ENCODE results near the gene FOXD4.
A peak's percentile ranks its signal among the peaks of the same experiment; 100 is the strongest.
"Not testable (repeated sequence)": the region's sequence is repeated elsewhere in the genome, so short reads cannot be mapped to it uniquely, and the experiment has no call there.

The FOXD4 gene

DNA sequence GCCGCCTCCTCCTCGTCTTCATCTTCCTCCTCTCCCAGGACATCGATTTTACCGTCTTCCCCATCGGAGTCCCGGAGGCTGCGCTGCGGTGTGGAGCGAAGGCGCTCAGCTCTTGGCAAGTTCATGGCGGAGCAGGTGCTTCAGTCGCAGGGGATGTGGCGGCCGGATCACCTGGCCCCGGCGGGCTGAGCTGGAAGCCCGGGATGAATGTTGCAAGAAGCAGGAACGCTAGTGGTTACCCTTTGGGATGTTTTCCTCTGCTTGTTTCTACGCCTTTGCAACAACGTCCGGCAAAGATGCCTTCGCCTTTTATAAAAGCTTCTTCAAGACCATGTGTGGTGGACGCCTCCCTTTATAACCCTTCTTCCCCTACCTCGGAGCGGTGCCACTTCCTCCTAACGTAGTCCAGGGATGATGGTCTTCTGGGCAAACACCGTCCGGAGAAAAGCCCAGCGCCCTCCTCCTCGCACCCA lies at the start of gene FOXD4:
FOXD4 (minus strand) TSS at position 423 of the 473 bp plus-strand sequence; CDS start at position 125, 298 bp downstream.
- H3K9ac ChIP-seq (ENCODE audit: low read length); H3K27ac ChIP-seq (ENCODE audit: low read depth, low read length); H3K36me3 ChIP-seq (ENCODE audit: control insufficient read depth, insufficient read depth, low read length); H3K9me3 ChIP-seq (ENCODE audit: control insufficient read depth, insufficient read depth, low read depth, low read length); H3K4me1 ChIP-seq (ENCODE audit: control insufficient read depth, insufficient read depth, low read length): not testable (repeated sequence)
- H3K27me3 ChIP-seq (ENCODE audit: control insufficient read depth, insufficient read depth, low read length) = peaks cover 52% of the 10 kb centered on the region
- H3K4me3 ChIP-seq (ENCODE audit: low read depth, low read length) = peak within 1 kb of the TSS; percentile 44

DNA sequence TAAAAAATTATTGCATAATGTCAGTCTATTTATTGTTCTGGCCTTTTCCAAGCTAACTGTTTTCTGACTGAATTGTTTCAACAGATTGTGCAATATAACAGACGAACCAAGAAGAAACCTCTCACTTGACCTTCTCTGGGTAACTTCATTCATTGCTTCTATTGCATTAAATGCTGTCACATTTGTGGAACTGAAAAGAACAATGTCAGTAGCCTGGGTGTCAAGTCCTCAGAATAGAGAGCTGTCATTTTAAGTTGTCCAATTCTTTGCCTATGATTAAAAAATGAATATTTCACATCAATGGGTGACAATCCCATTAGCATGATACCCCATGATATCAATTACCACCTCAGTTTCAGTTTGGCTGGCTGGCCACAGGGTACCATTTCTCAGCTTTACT lies 41.7 kb upstream of the FOXD4 start:
- H3K36me3 ChIP-seq (ENCODE audit: control insufficient read depth, insufficient read depth, low read length); H3K27me3 ChIP-seq (ENCODE audit: control insufficient read depth, insufficient read depth, low read length); H3K4me3 ChIP-seq (ENCODE audit: low read depth, low read length); H3K9ac ChIP-seq (ENCODE audit: low read length); H3K27ac ChIP-seq (ENCODE audit: low read depth, low read length); H3K4me1 ChIP-seq (ENCODE audit: control insufficient read depth, insufficient read depth, low read length); H3K9me3 ChIP-seq (ENCODE audit: control insufficient read depth, insufficient read depth, low read depth, low read length): not testable (repeated sequence)

DNA sequence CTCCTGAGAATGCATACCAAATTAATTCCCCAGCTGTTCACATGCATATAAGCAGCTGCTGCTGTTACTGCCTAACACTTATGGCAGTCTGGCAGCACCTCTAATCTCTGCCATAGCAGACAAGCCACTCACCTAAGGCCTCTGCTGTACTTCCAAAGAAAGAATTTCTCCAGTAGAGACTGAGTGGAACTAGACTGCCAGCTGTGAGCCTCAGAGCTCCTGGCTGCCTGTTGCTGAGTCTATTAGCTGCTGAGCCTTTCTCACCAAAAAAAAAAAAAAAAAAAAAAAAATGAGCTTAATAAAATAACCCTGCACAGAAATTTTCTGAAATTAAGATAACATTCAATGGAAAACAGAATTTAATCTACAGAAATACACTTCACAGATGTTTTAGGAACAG lies 33.0 kb upstream of the FOXD4 start:
- H3K9ac ChIP-seq (ENCODE audit: low read length); H3K36me3 ChIP-seq (ENCODE audit: control insufficient read depth, insufficient read depth, low read length); H3K4me3 ChIP-seq (ENCODE audit: low read depth, low read length); H3K27ac ChIP-seq (ENCODE audit: low read depth, low read length); H3K4me1 ChIP-seq (ENCODE audit: control insufficient read depth, insufficient read depth, low read length); H3K9me3 ChIP-seq (ENCODE audit: control insufficient read depth, insufficient read depth, low read depth, low read length); H3K27me3 ChIP-seq (ENCODE audit: control insufficient read depth, insufficient read depth, low read length): not testable (repeated sequence)

DNA sequence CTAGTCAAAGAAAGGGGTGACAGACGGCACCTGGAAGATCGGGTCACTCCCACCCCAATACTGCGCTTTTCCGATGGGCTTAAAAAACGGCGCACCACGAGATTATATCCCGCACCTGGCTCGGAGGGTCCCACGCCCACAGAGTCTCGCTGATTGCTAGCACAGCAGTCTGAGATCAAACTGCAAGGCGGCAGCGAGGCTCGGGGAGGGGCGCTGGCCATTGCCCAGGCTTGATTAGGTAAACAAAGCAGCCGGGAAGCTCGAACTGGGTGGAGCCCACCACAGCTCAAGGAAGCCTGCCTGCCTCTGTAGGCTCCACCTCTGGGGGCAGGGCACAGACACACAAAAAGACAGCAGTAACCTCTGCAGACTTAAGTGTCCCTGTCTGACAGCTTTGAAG lies 21.7 kb upstream of the FOXD4 start:
- not testable (repeated sequence) for H3K4me3 ChIP-seq (ENCODE audit: low read depth, low read length); H3K4me1 ChIP-seq (ENCODE audit: control insufficient read depth, insufficient read depth, low read length); H3K9me3 ChIP-seq (ENCODE audit: control insufficient read depth, insufficient read depth, low read depth, low read length); H3K9ac ChIP-seq (ENCODE audit: low read length); H3K36me3 ChIP-seq (ENCODE audit: control insufficient read depth, insufficient read depth, low read length); H3K27me3 ChIP-seq (ENCODE audit: control insufficient read depth, insufficient read depth, low read length); H3K27ac ChIP-seq (ENCODE audit: low read depth, low read length)

DNA sequence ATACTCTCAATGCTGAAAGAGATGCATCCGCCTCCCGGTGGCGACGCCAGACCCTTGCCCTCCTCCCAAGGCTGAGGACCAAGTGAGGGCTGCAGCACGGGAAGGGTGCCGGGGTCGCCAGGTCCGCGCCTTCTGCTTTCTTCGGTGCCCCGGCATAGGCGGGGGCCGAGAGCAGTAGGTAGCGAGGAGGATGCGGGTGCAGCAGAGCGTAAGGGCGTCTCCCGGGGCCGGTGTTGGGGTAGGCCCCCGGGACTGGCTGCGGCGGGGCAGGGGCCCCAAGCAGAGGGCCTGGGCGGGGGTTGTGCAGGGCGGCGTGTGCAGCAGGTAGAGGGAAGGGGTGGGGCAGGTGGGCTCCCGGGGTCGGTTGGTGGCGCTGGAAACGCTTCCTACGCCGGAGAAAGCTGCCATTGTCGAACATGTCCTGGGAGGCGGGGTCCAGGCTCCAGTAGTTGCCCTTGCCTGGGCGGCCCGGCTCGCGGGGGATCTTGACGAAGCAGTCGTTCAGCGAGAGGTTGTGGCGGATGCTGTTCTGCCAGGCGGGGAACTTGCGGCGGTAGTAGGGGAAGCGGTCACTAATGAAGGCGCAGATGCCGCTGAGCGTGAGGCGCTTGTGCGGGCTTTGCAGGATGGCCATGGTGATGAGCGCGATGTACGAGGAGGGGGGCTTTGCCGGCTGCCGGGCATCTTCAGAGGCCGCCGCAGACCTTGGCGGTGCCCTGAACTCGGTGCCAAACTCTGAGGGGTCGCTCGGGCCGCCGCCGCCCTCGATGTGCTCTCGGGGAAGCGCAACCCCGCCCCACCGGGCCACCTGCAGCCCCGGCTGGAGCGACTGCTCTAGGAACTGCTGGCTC lies 848 bp downstream of the FOXD4 start:
- H3K9ac ChIP-seq (ENCODE audit: low read length); H3K36me3 ChIP-seq (ENCODE audit: control insufficient read depth, insufficient read depth, low read length); H3K27ac ChIP-seq (ENCODE audit: low read depth, low read length); H3K4me1 ChIP-seq (ENCODE audit: control insufficient read depth, insufficient read depth, low read length); H3K9me3 ChIP-seq (ENCODE audit: control insufficient read depth, insufficient read depth, low read depth, low read length): not testable (repeated sequence)
- H3K27me3 ChIP-seq (ENCODE audit: control insufficient read depth, insufficient read depth, low read length) = peaks cover 59% of the 10 kb centered on the region
- peak overlapping the region; percentile 44 for H3K4me3 ChIP-seq (ENCODE audit: low read depth, low read length)

DNA sequence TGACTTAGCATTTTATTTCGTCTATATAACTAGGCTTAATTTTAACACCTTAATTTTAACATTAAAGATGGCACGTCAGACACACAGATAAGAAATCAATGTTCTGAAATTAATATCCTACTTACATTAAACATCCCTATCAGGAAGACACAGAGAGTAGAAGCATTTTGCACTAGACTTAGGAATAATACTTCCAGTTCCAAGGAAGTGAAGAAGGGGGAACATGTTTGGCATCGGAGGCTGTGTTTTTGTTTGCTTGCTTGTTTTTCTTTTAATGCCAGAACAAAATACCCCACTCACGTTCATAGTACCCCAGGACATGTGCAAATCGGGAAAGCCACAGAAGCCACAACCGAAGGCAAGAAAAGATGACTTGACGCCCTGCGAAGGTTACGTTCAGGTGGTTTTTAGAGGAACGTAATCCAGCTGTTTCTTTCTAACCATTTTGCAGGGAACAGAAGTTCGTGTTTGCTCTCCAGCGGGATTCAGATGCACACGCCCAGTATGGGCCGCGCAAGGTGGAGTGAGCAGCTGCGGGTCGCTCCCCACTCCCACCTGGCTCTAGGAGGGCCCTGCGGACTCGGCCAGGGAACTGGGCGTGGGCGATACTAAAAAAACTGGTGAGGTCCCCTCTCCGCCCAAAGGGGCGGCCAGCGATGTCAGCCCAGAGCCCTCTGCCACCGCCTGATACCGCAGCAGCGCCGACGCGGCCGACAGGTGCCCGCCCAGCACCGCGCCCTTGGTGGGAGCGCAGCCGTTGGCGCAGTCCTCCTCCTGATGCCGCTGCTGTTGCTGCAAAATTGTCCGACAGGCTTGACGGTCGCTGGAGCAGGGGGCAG lies 1.8 kb downstream of the FOXD4 start:
- H3K27me3 ChIP-seq (ENCODE audit: control insufficient read depth, insufficient read depth, low read length) = peaks cover 68% of the 10 kb centered on the region
- not testable (repeated sequence) for H3K4me3 ChIP-seq (ENCODE audit: low read depth, low read length); H3K4me1 ChIP-seq (ENCODE audit: control insufficient read depth, insufficient read depth, low read length)

DNA sequence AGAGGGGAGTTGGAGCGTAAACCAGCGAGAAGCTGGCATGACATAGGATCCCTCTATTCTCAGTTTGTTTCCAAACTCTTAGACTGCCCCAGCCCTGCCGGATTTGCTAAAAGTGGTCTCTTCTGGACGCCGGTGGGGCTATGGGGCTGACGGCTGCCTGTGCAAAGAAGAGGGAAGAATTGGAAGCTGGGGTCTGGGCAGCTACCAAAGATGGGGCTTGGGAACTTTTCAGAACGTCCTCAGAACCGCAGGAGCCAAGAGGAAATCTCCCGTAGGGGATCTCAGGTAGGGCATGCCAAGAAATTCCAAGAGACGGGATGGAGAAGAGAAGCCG lies 3.1 kb downstream of the FOXD4 start:
- H3K4me3 ChIP-seq (ENCODE audit: low read depth, low read length); H3K9me3 ChIP-seq (ENCODE audit: control insufficient read depth, insufficient read depth, low read depth, low read length); H3K36me3 ChIP-seq (ENCODE audit: control insufficient read depth, insufficient read depth, low read length); H3K4me1 ChIP-seq (ENCODE audit: control insufficient read depth, insufficient read depth, low read length); H3K27ac ChIP-seq (ENCODE audit: low read depth, low read length); H3K9ac ChIP-seq (ENCODE audit: low read length): not testable (repeated sequence)
- peaks cover 76% of the 10 kb centered on the region for H3K27me3 ChIP-seq (ENCODE audit: control insufficient read depth, insufficient read depth, low read length)

More for the DNA sequence above, 1.8 kb downstream of the FOXD4 start:
- H3K9me3 ChIP-seq (ENCODE audit: control insufficient read depth, insufficient read depth, low read depth, low read length); H3K27ac ChIP-seq (ENCODE audit: low read depth, low read length); H3K36me3 ChIP-seq (ENCODE audit: control insufficient read depth, insufficient read depth, low read length); H3K9ac ChIP-seq (ENCODE audit: low read length): not testable (repeated sequence)

DNA sequence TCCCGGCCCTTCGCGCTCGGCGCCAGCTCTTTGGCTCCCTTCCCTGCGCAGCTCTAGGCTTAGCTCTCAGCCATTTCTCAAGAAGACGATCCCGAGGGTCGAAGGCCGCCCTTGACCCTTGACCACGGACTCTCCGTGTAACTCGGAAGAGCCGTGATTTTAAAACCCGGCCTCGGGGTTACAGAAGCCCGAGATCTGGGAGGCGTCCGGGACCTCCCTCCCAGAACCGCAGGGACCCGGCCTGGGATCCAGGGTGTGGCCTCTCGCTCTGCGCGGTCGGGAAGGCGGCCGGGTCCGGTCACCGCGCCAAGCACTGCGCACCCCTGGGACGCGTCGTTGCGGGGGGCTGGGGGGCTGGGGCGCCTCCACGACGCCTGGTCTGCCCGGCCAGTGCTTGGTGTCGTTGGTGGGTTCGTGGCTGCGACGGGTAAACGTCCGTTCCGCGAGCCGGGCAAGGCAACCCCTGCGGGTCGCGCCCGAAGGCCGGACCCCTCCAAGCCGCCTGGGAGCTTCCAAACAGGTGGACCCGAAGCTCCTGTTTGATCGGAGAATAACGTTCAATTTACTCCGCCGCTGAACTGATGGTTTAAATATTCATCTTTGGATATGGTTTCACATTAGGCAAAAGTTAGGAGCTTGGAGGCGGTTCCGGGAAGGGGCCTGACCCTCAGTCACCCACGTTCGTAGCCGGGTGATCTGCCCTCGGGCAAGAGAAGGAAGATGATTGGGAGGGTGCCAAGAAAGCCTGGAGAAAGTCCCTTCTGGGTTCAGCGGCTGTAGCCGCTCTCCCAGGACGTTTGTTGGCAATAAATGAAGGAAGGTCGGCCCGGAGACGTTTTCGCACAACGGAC lies 3.7 kb downstream of the FOXD4 start:
- H3K9ac ChIP-seq (ENCODE audit: low read length); H3K36me3 ChIP-seq (ENCODE audit: control insufficient read depth, insufficient read depth, low read length); H3K27ac ChIP-seq (ENCODE audit: low read depth, low read length); H3K4me1 ChIP-seq (ENCODE audit: control insufficient read depth, insufficient read depth, low read length); H3K9me3 ChIP-seq (ENCODE audit: control insufficient read depth, insufficient read depth, low read depth, low read length): not testable (repeated sequence)
- Histone ChIP-seq H3K4me3 (ENCODE audit: low read depth, low read length) (peak overlapping the region; percentile 54), H3K27me3 (ENCODE audit: control insufficient read depth, insufficient read depth, low read length) (peaks cover 82% of the 10 kb centered on the region)

DNA sequence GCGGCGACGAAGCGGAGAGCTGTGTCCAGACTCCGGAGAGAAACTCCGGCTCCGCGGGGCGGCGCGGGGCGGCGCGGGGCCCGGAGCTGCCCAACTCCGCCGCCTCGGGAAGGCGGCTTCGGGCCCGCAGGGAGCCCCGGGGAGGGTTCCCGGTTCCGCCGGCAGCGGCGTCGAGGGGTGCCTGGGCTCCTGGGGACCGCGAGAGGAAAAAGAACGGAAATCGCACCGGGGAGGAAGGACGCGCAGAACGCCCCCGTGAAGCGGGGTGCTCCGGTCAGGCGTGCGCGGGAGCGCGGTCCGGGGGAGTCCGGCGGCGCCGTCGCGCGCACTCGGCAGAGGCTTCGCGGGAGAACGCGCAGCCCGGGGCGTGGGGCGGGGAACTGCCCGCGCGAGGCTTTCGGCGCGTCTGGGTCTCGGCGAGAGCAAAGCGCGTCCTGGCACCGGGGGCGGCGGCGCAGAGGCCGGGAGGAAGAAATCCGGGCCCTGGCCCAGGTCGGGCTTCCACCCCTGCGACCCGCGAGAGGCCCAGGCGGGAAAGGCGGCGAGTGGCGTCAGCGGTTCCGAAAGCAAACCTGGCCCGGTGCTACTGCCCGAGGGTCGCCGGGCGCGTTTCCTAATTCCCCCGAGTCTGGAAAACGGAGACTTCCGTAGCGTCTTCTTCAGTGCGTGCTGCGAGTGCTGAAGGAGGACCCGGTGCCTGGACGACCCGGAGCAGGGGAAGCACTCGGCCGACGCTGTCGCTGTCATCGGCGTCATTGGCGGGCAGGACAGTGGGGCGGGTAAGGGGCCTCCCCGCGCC lies 4.5 kb downstream of the FOXD4 start:
- not testable (repeated sequence) for H3K9ac ChIP-seq (ENCODE audit: low read length)
- Histone ChIP-seq H3K4me3 (ENCODE audit: low read depth, low read length) (peak overlapping the region; percentile 54), H3K27me3 (ENCODE audit: control insufficient read depth, insufficient read depth, low read length) (peaks cover 90% of the 10 kb centered on the region)

DNA sequence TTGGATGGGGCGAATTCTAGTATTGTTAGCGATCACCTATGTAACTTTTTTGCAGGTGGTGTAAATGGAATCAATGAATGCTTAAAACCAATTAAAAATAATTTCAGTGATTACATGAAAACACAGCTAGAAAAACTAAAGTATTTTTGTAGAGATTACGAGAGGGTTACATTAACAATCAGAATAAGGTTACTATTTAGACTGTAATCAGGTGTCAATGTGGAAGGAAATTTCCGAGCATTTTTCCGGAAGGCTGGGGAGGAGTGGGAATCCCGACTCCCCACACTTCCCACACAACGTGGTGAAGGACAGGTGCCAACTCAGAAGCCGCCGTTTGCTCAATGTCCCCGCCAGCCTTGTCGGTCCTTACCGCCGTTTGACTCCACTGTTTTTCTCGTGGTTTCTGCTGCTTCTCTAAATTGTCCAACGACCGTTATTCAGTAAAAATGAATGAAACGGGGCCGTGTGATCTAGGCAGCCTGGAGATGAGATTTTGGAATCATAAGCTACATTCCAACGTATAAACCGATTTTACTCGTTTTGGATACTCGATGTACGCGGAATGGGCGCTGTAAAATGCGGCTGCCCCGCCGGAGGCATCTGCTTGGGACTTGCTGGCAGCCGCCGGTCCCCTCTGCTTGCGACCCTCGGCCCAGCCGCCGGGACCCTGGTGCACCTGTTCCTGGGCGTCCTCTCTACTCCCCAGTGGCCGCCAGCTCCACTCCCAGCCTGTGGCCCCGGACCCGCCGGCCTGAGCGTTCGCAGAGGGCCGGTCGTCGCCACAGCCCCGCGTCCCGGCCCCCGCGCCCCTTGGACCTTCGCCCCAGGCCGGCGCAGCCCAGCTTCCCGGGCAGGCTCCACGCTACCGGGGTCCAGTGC lies 5.4 kb downstream of the FOXD4 start:
- H3K4me3 ChIP-seq (ENCODE audit: low read depth, low read length); H3K27ac ChIP-seq (ENCODE audit: low read depth, low read length); H3K9ac ChIP-seq (ENCODE audit: low read length); H3K36me3 ChIP-seq (ENCODE audit: control insufficient read depth, insufficient read depth, low read length); H3K4me1 ChIP-seq (ENCODE audit: control insufficient read depth, insufficient read depth, low read length); H3K9me3 ChIP-seq (ENCODE audit: control insufficient read depth, insufficient read depth, low read depth, low read length): not testable (repeated sequence)
- peaks cover 90% of the 10 kb centered on the region for H3K27me3 ChIP-seq (ENCODE audit: control insufficient read depth, insufficient read depth, low read length)

More for the DNA sequence above, 4.5 kb downstream of the FOXD4 start:
- not testable (repeated sequence) for H3K36me3 ChIP-seq (ENCODE audit: control insufficient read depth, insufficient read depth, low read length); H3K9me3 ChIP-seq (ENCODE audit: control insufficient read depth, insufficient read depth, low read depth, low read length); H3K27ac ChIP-seq (ENCODE audit: low read depth, low read length); H3K4me1 ChIP-seq (ENCODE audit: control insufficient read depth, insufficient read depth, low read length)
